Motor neuron (in vitro differentiated cells): Measurements from ENCODE around the gene ACO2. TPM values are rescaled to one million over a fixed set of nuclear protein-coding genes. Genes with fewer than 3 reads are reported as not detected.
"Not testable (repeated sequence)": the region's sequence is repeated elsewhere in the genome, so short reads cannot be mapped to it uniquely, and the experiment has no call there.

Experiments used
- ATAC-seq, 8 experiments: fragments of 200-7000 bp; cut with Tn5 transposase; replicated peaks in 6 of 8; 2 replicates each; pipeline ENCODE4 v1.8.0; 2021; ENCODE audit warnings: mild to moderate bottlenecking in 8 of 8, moderate library complexity in 8 of 8
- H3K27ac ChIP-seq, 2 donors: fragments of 250-450 bp; sonication (Bioruptor Pico); 2 replicates each; pipeline ENCODE4 v1.9.0; 2021; ENCODE audit warnings: antibody characterized with exemption in 2 of 2, mild to moderate bottlenecking in 2 of 2, moderate library complexity in 1 of 2
- H3K4me1 ChIP-seq, 2 donors: fragments of 250-450 bp; sonication (Bioruptor Pico); replicated peaks in 1 of 2; 2 replicates each; pipeline ENCODE4 v1.6.1; 2021; ENCODE audit warnings: antibody characterized with exemption in 2 of 2, mild to moderate bottlenecking in 2 of 2, moderate library complexity in 1 of 2
- H3K4me3 ChIP-seq, 5 donors: fragments of 250-450 bp; sonication (Bioruptor Pico); 2 replicates each; pipeline ENCODE4 v1.9.0; 2021; ENCODE audit warnings: antibody characterized with exemption in 5 of 5, mild to moderate bottlenecking in 5 of 5, moderate library complexity in 4 of 5
- WGBS, 10 experiments: fragments of 450-650 bp; shearing (Covaris generic); methylation state at CpG; one replicate each; pipeline ENCODE4 v1.0.0; 2022; 5-methylcytosine and 5-hydroxymethylcytosine counted together
- in situ Hi-C, 9 experiments: fragments of 400-800 bp; cut with MboI; loops; one replicate each; pipeline ENCODE4 v1.15.0; 2021; ENCODE audit warnings: low sequenced_read_pairs in 9 of 9, low pct_unique_long_range_greater_than_20kb in 2 of 9; ENCODE audit not compliant: unreplicated experiment in 9 of 9
- total RNA-seq, 8 experiments: library from RNA; unstranded; fragments of 300-600 nt; gene quantifications; 2 replicates each; pipeline versions ENCODE4 v1.2.3 to v1.2.4, GENCODE V29; 2022

The ACO2 gene
- total RNA-seq, 8 experiments from 2014 or later = 59.9 to 182 (median 83.6) TPM

GRCh38 chr22:41442240-41442792, 26.6 kb upstream of the ACO2 start:
- Histone ChIP-seq H3K4me3 (no peak overlapping the region), H3K27ac (no peak overlapping the region), H3K4me1 (no peaks in the 10 kb centered on the region)
- WGBS, 10 experiments = 60 to 100% (median 93%) methylated on average over 1 to 2 of the region's 2 CpGs; no CpG with 5 or more reads in 6 of the 10 experiments
- in situ Hi-C loops = no loop called here
- no peak for ATAC-seq

- in situ Hi-C loops = no loop called here
- peak overlapping the region; percentile 58 to 78 (median 73) for H3K4me3 ChIP-seq
- H3K4me1 ChIP-seq = peaks cover 6 to 9% of the 10 kb centered on the region in 2 donors
- H3K27ac ChIP-seq = peak overlapping the region; percentile 50 to 76
- peak; percentile 33 to 70 (median 67) for ATAC-seq
- WGBS, 10 experiments = 0 to 20% (median 1%) methylated on average over 1 to 13 of the region's 35 CpGs; no CpG with 5 or more reads in 2 of the 10 experiments
Measured at GRCh38 chr22:41444360-41445128, 24.4 kb upstream of the ACO2 start.

- 0 to 7% (median 0%) methylated on average over 1 to 22 of the region's 22 CpGs for WGBS, 10 experiments
- Histone ChIP-seq H3K4me3 (peak overlapping the region; percentile 58 to 78 (median 73)), H3K4me1 (peaks cover 6 to 9% of the 10 kb centered on the region in 2 donors), H3K27ac (peak overlapping the region; percentile 36 to 70)
- in situ Hi-C loops = no loop called here
- no peak for ATAC-seq
Measured at GRCh38 chr22:41445129-41446056, 23.5 kb upstream of the ACO2 start.

- no CpG with 5 or more reads among the region's 34 CpGs for WGBS, 10 experiments
- Histone ChIP-seq H3K27ac (peak overlapping the region; percentile 31 to 70), H3K4me1 (peaks cover 6 to 9% of the 10 kb centered on the region in 2 donors), H3K4me3 (peak overlapping the region; percentile 58 to 78 (median 73))
- no peak for ATAC-seq
- in situ Hi-C loops = no loop called here
Measured at GRCh38 chr22:41446057-41446501, 22.8 kb upstream of the ACO2 start.

- in situ Hi-C loops = no loop called here
- H3K27ac ChIP-seq = peak within 1 kb of the TSS; percentile 91 to 94
- H3K4me3 ChIP-seq = peak within 1 kb of the TSS; percentile 58 to 78 (median 73)
- ATAC-seq = peak; percentile 15 to 42 (median 32)
- H3K4me1 ChIP-seq = peaks cover 6 to 9% of the 10 kb centered on the region in 2 donors
- 0% methylated on average over 1 to 11 of the region's 85 CpGs; no CpG with 5 or more reads in 5 of the 10 experiments for WGBS, 10 experiments
Measured at GRCh38 chr22:41446639-41447434, 22.1 kb upstream of the ACO2 start, which contains the start of gene TOB2. TSS of gene TOB2 (minus strand) at chr22:41446801. CDS start at chr22:41437345, 9,456 bp downstream.

- in situ Hi-C loops = no loop called here
- H3K4me1 ChIP-seq = peaks cover 6 to 9% of the 10 kb centered on the region in 2 donors
- peak overlapping the region; percentile 91 to 94 for H3K27ac ChIP-seq
- 0 to 3% (median 0%) methylated on average over 4 to 10 of the region's 63 CpGs; no CpG with 5 or more reads in 7 of the 10 experiments for WGBS, 10 experiments
- H3K4me3 ChIP-seq = peak overlapping the region; percentile 58 to 78 (median 73)
- ATAC-seq = peak; percentile 6 to 17 (median 12)
Measured at GRCh38 chr22:41447435-41448188, 21.3 kb upstream of the ACO2 start.

- 0 to 20% (median 2%) methylated on average over 1 to 14 of the region's 28 CpGs; no CpG with 5 or more reads in 5 of the 10 experiments for WGBS, 10 experiments
- peak; percentile 61 to 82 (median 78) for ATAC-seq
- Histone ChIP-seq H3K4me1 (peaks cover 6 to 9% of the 10 kb centered on the region in 2 donors), H3K27ac (peak overlapping the region; percentile 91 to 94), H3K4me3 (peak overlapping the region; percentile 58 to 78 (median 73))
- in situ Hi-C loops = no loop called here
Measured at GRCh38 chr22:41448189-41448808, 20.6 kb upstream of the ACO2 start.

- in situ Hi-C loops = no loop called here
- H3K4me3 ChIP-seq = no peak overlapping the region
- no peaks in the 10 kb centered on the region for H3K4me1 ChIP-seq
- H3K27ac ChIP-seq = no peak overlapping the region
- WGBS, 10 experiments = 80 to 100% (median 88%) methylated on average over 1 to 6 of the region's 7 CpGs; no CpG with 5 or more reads in 2 of the 10 experiments
- ATAC-seq = no peak
Measured at GRCh38 chr22:41458161-41458728, 10.7 kb upstream of the ACO2 start.

GRCh38 chr22:41459431-41459830, 9.5 kb upstream of the ACO2 start:
- Histone ChIP-seq H3K4me3 (no peak overlapping the region), H3K4me1 (no peaks in the 10 kb centered on the region), H3K27ac (no peak overlapping the region)
- in situ Hi-C loops = no loop called here
- 50 to 100% (median 84%) methylated on average over 1 of the region's 1 CpG; no CpG with 5 or more reads in 4 of the 10 experiments for WGBS, 10 experiments
- ATAC-seq = no peak

- ATAC-seq, H3K4me3 ChIP-seq, in situ Hi-C loops, H3K27ac ChIP-seq, H3K4me1 ChIP-seq: not testable (repeated sequence)
- 40 to 100% (median 90%) methylated on average over 1 to 3 of the region's 5 CpGs; no CpG with 5 or more reads in 2 of the 10 experiments for WGBS, 10 experiments
Measured at GRCh38 chr22:41460071-41460470, 8.8 kb upstream of the ACO2 start.

- ATAC-seq = no peak
- no peak overlapping the region for H3K27ac ChIP-seq
- in situ Hi-C loops = no loop called here
- whole genome bisulfite sequencing, 10 experiments = 79 to 100% (median 96%) methylated on average over 1 to 4 of the region's 4 CpGs; no CpG with 5 or more reads in 2 of the 10 experiments
- H3K4me3 ChIP-seq = no peak overlapping the region
- no peaks in the 10 kb centered on the region for H3K4me1 ChIP-seq
Measured at GRCh38 chr22:41461901-41462300, 7.0 kb upstream of the ACO2 start.
